GM12878 (cell line): ENCODE data around the gene SLC2A9.

Experiments
- BRCA1 ChIP-seq: IDR thresholded peaks from 2 replicates; pipeline ENCODE4 v1.6.1; 2011; ENCODE audit warnings: low read depth, low read length, improper control_type of control experiment
- CTCF ChIP-seq, 3 experiments: IDR thresholded peaks in 2 of 3; conservative IDR thresholded peaks in 1 of 3; 2 replicates each; pipeline ENCODE4 v1.5.1; 2011; ENCODE audit warnings: low read depth in 3 of 3, low read length in 3 of 3, mild to moderate bottlenecking in 3 of 3, control low read depth in 2 of 3, moderate library complexity in 2 of 3, inconsistent platforms in 1 of 3, mixed read lengths in 1 of 3; ENCODE audit not compliant: control insufficient read depth in 2 of 3, insufficient read depth in 1 of 3; ENCODE audit errors: extremely low read depth in 1 of 3
- EZH2 ChIP-seq: IDR thresholded peaks from 2 replicates; pipeline ENCODE4 v1.6.1; 2012; ENCODE audit warnings: low read depth, mild to moderate bottlenecking, control low read depth, inconsistent platforms, low read length, borderline replicate concordance; ENCODE audit not compliant: control insufficient read depth
- JUNB ChIP-seq: IDR thresholded peaks from 2 replicates; pipeline ENCODE4 v1.6.1; 2016; ENCODE audit warnings: antibody characterized with exemption, mild to moderate bottlenecking
- TCF3 ChIP-seq: IDR thresholded peaks from 2 replicates; pipeline ENCODE4 v1.6.1; 2012; ENCODE audit warnings: low read depth, mild to moderate bottlenecking, low read length, borderline replicate concordance; ENCODE audit not compliant: insufficient read depth

- no peak for TF ChIP-seq CTCF (IDR thresholded peaks at IDR 0.05 in 2 of 3, conservative IDR thresholded peaks at IDR 0.05 in 1 of 3; ENCODE audit: control insufficient read depth in 2 of 3, extremely low read depth in 1 of 3, insufficient read depth in 1 of 3, low read depth in 3 of 3, low read length in 3 of 3)
- no peak for TF ChIP-seq BRCA1
- TF ChIP-seq EZH2 = no peak
- no peak for TF ChIP-seq JUNB
- TF ChIP-seq TCF3 = no peak
Measured at GRCh38 chr4:9949573-9949972, 71.7 kb downstream of the SLC2A9 start.
